ENCODE results near the gene ZNF664. TPM values are rescaled to one million over a fixed set of nuclear protein-coding genes. Genes with fewer than 3 reads are reported as not detected.

ZNF664 gene
- total RNA-seq, 6 experiments from 2014 or later: 37.3 to 46.5 (median 43.2) TPM

DNA sequence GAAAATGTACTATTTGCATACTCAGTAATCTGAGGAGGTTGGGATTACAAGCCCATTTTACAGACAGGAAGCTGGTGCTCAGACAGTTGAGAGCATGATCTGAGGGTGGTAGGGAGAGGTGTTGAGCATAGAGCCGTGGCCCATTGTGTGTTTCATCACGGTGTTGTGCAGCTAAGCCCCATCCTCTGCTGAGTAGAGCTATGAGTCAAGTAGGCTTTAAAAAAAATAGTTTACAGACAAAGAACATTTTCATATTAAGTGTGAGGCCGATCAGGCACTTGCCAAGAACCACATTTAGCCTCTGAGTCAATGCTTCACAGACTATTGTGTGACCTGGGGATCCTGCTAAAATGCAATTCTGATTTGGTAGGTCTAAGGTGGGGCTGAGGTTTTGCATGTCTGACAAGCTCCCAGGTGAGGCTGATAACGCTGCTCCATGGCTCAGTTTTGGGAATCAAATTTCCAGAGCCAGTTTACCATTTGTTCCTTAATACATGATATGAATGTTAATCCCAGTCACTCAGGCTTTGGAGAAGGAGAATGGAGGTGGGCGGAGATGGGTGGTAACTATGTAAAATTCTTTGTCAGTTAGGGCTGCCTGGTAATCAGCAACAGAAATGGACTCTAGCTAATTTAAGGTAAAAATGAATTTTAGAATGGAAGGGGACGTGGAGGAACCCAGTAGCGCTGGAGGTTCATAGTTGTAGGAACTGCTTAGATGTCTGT, 22.2 kb downstream of the ZNF664 start:
- no peak for DNase-seq
- TF ChIP-seq POLR2A (IDR thresholded peaks at IDR 0.05): no peak
- TF ChIP-seq, protein P1, sequence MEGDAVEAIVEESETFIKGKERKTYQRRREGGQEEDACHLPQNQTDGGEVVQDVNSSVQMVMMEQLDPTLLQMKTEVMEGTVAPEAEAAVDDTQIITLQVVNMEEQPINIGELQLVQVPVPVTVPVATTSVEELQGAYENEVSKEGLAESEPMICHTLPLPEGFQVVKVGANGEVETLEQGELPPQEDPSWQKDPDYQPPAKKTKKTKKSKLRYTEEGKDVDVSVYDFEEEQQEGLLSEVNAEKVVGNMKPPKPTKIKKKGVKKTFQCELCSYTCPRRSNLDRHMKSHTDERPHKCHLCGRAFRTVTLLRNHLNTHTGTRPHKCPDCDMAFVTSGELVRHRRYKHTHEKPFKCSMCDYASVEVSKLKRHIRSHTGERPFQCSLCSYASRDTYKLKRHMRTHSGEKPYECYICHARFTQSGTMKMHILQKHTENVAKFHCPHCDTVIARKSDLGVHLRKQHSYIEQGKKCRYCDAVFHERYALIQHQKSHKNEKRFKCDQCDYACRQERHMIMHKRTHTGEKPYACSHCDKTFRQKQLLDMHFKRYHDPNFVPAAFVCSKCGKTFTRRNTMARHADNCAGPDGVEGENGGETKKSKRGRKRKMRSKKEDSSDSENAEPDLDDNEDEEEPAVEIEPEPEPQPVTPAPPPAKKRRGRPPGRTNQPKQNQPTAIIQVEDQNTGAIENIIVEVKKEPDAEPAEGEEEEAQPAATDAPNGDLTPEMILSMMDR (IDR thresholded peaks at IDR 0.05): no peak
- Histone ChIP-seq H3K27ac (no peak overlapping the region), H3K9me3 (no peaks in the 10 kb centered on the region), H3K36me3 (peaks cover 0 to 12% (median 0%) of the 10 kb centered on the region in 4 donors), H3K4me3 (no peak overlapping the region), H3K27me3 (no peaks in the 10 kb centered on the region), H3K4me1 (peaks cover 0 to 12% (median 4%) of the 10 kb centered on the region in 4 donors)
- 93% methylated on average over 5 of the region's 7 CpGs for WGBS (ENCODE audit: insufficient coverage, low coverage, low lambda C conversion rate, missing lambda C conversion rate)
- intact Hi-C loops (cut with DNase I): no loop called here
- ATAC-seq: no peak

DNA sequence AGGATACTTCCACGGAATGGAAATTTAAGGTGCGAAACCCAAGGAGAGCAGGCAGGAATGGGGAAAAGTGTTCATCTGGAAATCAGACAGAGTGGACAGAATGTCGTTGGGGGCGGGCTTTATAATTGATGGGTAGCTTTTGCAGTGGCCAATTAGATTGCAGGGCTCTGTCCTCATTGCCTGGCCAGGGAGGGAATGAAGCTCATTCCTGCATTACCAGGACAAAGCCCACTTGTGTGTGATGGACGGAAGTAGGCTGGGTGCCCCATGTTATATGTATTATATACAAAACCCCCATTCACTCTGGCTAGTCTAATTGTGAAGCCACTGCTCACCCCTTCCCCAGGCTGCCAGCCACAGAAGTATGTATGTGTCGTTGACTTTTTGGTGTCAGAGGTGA, 23.6 kb downstream of the ZNF664 start:
- WGBS (ENCODE audit: insufficient coverage, low coverage, low lambda C conversion rate, missing lambda C conversion rate): 88% methylated on average over 6 of the region's 6 CpGs
- peaks cover 0 to 9% (median 0%) of the 10 kb centered on the region in 4 donors for H3K36me3 ChIP-seq

DNA sequence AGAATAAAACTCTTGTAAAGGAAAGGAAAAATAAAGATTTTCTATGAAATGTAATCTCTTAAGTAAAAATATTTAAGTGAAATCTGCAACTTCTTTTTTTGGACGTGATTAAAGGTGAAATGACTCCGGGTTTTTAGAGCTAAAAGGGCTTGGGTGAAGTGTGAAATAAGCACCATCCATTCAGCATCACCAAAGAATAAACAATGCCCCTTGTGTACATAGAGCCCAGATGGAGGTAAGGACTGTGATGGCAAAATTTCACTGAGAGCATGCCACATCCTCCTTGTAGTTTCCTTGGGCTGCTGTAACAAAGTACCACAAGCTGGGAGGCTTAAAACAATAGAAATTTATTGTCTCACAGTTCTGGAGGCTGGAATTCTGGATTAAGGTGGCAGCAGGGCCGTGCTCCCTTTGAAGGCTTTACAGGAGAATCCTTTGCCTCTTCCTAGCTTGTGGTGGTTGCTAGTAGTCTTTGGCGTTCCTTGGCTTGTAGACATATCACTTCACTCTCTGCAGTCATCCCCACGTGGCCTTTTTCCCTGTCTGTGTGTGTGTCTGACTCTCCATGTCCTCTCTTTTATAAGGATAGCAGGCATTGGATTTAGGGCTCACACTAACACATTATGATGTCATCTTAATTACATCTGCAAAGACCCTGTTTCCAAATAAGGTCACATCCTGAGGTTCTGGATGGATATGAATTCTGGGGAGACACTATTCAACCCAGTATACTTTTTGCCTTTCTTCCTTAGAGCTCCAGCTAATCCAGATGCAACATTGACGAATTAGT, 24.2 kb downstream of the ZNF664 start:
- no peak for DNase-seq
- intact Hi-C loops (cut with DNase I): no loop called here
- TF ChIP-seq, protein P1 (IDR thresholded peaks at IDR 0.05): no peak
- no peak for TF ChIP-seq POLR2A (IDR thresholded peaks at IDR 0.05)
- ATAC-seq: no peak
- WGBS (ENCODE audit: insufficient coverage, low coverage, low lambda C conversion rate, missing lambda C conversion rate): 84% methylated on average over 5 of the region's 6 CpGs
- Histone ChIP-seq H3K4me3 (no peak overlapping the region), H3K36me3 (peaks cover 0 to 9% (median 0%) of the 10 kb centered on the region in 4 donors), H3K4me1 (no peaks in the 10 kb centered on the region), H3K9me3 (no peaks in the 10 kb centered on the region), H3K27ac (no peak overlapping the region), H3K27me3 (no peaks in the 10 kb centered on the region)

More for the DNA sequence above, 23.6 kb downstream of the ZNF664 start:
- DNase-seq (no peak), ATAC-seq (no peak)
- H3K27ac ChIP-seq: no peak overlapping the region
- intact Hi-C loops (cut with DNase I): no loop called here
- no peaks in the 10 kb centered on the region for H3K9me3 ChIP-seq
- H3K4me3 ChIP-seq: no peak overlapping the region
- no peaks in the 10 kb centered on the region for H3K27me3 ChIP-seq
- no peaks in the 10 kb centered on the region for H3K4me1 ChIP-seq
- TF ChIP-seq, protein P1 (IDR thresholded peaks at IDR 0.05): no peak
- TF ChIP-seq POLR2A (IDR thresholded peaks at IDR 0.05): no peak

DNA sequence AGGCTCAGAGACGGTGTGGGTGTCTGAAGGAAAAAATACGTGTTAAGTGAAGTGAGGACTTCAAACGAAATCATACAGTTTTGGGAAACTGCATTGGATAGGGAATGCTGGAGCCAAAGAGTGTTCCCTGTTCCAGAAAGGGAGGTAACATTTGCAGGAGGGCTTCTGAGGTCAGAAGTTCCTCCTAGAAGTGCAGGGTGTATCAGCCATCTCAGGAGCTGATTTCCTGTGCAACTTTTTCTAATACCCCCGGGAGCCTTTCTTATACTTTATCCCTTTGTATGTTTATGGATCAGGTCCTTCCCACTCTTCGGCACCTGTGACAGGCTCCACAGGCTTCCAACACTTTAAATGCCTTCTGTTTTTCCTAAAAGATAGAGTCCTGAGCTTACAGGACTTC, 24.9 kb downstream of the ZNF664 start:
- Histone ChIP-seq H3K36me3 (peaks cover 0 to 7% (median 0%) of the 10 kb centered on the region in 4 donors), H3K4me3 (no peak overlapping the region), H3K27ac (no peak overlapping the region), H3K4me1 (no peaks in the 10 kb centered on the region), H3K9me3 (no peaks in the 10 kb centered on the region), H3K27me3 (no peaks in the 10 kb centered on the region)
- TF ChIP-seq POLR2A (IDR thresholded peaks at IDR 0.05): no peak
- TF ChIP-seq, protein P1 (IDR thresholded peaks at IDR 0.05): no peak
- ATAC-seq (no peak), DNase-seq (no peak)
- intact Hi-C loops (cut with DNase I): no loop called here
- 96% methylated on average over 5 of the region's 5 CpGs for WGBS (ENCODE audit: insufficient coverage, low coverage, low lambda C conversion rate, missing lambda C conversion rate)
